Upper lobe of left lung (tissue), 4 donors: ENCODE results near the gene LRP1B.

Experiments used
- CTCF ChIP-seq, 6 experiments: fragments of 450-650 bp in 4 of 6; fragments of 200-600 bp in 2 of 6; sonication (generic) in 2 of 6; IDR thresholded peaks; one replicate each; pipeline ENCODE4 v1.5.1; 2016 to 2019; ENCODE audit warnings: antibody characterized with exemption in 6 of 6
- POLR2AphosphoS5 ChIP-seq, 2 donors: sonication (generic); formaldehyde crosslinking; IDR thresholded peaks; one replicate each; pipeline ENCODE4 v1.5.1; 2017; ENCODE audit warnings: antibody characterized with exemption in 2 of 2

- TF ChIP-seq CTCF (IDR thresholded peaks at IDR 0.05) (no peak), POLR2AphosphoS5 (IDR thresholded peaks at IDR 0.05) (no peak)
Measured at GRCh38 chr2:140288213-140288612, 1842.6 kb downstream of the LRP1B start.
